Activated gamma-delta T cell (primary cell): ENCODE measurements around the gene OSR1.

Experiments used
- DNase-seq: peaks from one replicate; lab custom pipeline; 2025; lab: John Stamatoyannopoulos, UW

OSR1 gene

DNA sequence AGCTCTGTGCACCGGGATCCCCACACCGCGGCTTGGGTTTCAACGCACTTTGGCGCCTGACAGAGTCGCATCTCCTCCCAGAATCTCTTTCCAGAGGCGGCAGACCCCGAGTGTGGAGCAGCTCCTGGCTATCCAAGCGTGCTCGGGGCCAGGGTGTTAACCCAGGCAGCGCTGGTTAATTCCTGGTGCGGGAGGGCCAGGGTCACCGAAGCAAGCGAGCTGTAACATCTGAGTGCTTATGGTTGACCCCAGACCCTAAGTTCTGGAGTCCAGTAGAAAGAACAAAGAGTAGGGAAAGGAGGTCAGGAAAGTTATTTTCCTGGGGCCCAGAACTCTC is 566 bp upstream of the OSR1 start:
- DNase-seq: no peak

DNA sequence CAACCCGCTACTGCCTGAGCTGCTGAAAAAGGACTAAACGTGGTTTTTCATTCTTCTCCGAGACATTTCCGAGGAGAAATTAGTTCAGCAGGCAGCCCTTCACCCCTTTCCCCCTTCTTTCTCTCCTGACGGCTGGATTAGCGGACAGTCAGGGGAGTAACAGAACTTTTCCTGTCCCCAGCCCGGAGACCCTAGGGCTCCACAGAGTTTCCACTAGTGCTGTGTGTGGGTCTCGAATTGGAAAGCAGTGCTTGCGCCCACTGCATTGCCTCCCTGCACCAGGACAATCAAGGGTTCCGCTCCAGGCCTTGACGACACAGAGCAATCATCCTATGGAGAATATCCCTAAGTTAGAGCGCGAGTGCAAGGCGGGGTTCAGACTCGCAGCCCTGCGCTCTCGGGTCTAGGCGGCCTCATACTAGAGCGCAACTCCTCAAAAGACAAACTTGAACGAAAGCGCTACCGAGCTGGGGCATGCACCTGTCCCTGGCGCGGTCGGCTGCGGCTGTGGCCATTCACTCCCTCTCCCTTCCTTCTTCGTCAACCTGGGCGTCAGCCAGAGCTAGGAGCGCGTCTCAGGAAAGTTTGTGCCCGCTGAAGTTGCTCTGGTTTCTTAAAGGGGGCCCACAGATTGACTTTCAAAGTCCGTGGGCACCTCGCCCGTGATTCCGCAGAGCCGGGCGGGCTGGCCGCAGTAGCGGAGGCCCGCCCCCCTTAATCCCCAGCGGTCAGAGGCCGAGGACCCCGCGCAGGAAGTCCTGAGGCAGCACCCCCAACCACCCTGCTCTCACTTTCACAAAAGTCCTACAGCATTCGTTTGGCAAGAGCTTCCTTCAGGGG is 801 bp downstream of the OSR1 start:
- DNase-seq: no peak

DNA sequence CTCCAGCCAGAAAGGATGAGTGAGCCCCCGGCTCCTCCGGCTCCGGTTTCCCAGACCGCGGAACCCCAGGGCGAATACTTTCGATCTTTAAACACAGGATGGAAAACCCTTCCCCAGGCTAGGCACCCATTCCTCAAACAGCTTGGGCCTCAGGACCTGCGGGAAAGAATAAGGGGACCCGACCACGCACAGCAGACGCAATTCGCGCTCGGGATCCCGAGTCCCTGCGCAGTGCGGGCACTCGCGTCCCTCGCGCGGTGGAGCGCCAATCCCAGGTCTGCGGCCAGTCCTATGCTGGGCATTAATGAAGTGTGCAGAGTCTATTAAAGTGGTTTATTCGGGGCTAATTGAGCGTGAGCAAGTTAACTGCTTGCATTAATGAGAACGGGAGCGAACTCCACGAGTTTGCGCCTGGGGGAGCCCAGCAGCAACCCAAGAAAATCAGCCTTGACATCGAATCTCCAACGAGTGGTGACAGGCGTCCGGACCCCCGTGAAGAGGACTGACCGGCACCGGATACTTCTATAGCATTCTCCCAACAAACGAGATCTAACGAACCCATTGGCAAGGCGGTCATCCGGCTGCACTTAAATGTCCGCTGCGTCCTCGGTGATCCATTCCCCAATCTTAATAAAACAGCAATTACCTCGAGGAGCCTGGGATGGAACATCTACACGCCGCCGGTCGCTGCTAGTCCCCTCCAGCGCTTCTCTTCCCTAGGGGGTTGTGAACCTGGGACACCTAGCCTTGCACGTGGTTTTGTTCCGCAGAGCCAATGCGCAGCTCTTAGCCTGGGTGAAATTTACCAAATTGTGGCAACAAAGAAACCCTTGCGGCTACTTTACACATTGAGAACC is 1.6 kb downstream of the OSR1 start:
- DNase-seq: no peak

DNA sequence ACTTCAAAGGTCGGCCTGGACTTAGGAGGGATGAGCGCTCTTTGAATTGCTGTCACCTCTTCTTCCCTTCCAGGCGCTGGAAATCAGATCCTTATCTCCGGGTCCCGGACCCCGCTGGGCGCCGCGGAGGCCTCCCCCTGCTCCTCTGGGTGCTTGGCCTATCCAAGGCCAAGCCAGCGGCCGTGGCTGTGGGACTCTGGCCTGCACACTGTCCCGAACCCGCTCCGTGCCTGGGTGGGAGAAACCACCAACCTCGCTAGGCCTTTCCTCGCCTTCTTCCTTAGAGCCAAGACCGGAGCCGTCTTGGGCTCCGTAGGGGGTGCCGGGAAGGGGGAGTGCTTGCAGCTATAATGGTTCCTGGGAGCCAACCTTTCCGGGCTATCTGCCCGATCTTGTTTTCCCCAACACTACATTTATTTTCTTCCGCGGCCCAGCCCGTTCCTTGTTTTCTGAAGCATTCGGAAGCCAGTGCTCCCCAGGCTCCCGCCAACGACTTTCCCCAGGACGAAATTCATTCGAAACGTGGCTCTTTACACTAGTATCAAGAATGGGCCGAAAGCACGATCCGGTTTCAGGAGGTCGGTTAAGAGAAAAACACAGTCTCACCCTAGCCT is 2.4 kb downstream of the OSR1 start:
- DNase-seq: no peak

DNA sequence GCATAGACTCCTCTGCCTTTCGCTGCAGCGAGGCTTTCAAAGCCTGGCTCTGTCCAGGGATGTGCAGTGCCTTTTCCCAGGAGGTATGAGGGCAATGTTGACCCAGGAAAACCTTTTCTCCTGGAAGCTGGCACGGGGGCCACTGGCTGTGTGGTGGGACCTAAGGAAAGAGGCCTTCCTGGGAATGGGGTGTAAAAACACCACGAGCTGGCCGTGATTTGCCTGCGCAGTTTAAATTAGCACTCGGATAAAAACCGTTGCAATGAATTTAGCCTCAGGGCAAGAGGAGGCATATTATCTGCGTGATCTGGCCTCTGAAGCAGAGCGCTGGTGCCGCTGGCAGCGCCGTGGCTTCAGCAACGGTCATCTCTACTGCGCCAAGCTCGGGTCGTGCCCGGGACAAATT is 3.0 kb downstream of the OSR1 start:
- no peak for DNase-seq

DNA sequence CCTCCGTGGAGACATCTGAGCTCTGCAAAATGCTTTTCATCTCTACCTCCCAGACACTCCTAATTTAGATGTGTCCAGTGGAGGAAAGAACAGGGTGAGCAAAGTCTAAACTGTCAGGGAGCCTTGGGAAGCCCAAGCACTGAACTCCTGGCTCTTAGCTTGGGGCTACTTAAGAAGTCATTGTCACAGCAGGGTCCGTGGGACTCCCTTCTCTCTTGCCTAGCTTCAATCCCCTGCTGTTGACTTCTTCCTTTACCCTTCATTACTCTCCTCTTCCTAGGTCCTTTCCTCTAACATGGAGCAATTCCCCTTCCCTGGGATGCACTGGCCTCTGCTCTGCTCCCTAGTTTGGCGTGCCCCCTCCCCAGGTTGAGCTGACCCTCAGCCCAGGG is 3.4 kb downstream of the OSR1 start:
- DNase-seq: no peak

DNA sequence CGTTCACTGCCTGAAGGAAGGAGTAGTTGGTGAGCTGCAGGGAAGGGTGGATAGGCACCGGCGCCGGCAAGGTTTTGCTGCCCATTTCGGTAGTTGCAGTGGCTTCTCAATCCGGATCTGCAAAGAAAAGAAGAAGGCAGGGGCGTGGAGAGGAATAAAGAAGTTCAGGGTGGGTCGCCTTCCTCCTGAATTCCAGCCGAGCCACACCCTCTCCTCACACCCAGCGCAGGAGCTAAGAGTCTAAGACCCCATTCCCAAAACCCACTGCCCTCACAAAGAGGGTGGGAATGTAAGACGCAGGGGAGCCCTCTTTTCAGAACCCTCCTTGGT is 4.7 kb downstream of the OSR1 start:
- DNase-seq: no peak

DNA sequence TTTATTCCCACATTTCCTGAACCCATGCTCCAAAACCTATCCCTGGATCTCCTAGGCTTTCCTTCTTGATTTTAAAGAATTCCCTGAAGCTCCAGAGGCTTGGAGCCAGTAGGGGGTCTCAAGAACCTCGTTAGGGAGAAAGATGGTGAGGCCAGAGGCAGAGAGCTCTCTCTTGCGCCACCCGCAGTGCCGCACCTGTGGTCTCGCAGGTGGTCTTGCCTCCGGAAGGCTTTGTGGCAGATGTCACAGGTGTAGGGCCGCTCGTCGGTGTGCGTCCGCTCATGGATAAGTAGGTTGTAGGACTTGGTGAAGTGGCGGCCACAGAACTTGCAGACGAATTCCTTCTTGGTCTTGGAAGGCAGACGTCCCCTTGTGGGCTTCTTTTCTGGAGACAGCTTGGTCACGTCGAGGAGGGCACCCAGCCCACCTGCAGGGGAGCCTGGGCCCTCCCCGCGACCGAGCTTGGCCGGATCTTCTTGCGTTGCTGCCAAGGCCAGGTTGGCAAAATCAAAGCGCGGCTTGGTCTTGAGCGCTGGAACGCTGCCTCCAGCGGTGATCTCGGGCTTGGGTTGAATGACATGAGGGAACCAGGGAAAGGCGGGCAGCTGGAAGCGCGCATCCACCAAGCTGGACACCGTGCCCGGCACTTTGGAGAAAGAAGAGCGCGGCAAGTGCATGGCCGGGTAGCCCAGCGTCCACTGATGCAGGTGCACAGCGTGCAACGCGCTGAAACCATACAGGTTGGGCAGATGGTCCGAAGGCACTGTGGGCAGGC is 5.3 kb downstream of the OSR1 start:
- no peak for DNase-seq

DNA sequence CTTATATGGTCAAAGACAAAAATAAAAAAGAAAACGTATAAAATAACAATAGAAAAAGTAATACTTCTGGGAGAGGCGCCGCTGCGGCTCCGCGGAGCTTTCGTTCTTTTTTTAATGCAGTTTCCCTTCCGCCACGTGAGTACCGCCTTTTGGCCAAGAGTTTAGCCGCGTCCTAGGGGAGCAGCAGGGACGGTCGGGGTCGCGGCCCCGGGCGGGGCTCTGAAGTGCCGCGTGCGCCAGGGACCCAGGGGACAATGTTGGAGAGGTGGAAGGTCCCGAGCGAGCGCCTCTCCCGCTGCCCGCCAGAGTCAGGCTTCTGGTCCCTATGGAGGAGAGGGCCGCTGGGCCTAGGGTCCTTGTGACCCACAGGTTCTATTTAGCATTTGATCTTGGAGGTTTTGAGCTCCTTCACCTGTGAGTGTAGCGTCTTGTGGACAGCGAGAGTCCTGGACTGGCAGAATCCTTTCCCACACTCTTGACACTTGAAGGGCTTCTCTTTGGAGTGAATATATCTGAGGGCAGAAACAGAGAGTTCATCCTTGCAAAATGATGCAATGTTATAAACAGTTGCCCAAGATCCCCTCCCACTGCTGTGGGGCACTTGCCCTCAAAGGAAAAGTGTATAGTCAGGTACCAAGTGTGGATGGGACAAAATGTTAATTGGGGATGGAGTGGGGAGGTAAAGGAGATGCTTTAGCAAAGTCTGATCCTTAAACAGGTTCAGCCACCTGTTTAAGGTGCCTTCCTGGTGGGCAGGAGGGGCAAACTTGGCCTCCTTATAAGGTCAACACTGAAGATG is 6.3 kb downstream of the OSR1 start:
- no peak for DNase-seq

DNA sequence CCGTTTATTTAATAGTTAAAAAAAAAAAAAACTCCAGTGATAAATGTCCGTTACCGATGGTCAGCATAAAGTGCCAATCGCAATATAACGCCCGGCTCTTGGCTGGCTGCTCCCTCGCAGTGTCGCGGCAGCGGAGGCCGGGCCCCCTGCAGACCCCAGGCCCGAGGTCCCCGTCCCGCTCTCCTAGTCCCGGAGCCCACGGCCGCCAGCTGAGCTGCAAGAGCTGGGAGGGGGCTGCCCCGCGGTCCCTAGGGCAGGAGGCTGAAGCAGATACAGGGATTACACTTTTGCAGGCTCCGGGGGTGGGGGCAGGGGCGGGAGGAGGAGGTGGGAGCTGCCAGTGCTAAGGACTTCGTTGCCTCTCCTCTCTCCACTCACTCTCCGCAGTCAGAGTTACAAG is 6.9 kb downstream of the OSR1 start:
- no peak for DNase-seq

DNA sequence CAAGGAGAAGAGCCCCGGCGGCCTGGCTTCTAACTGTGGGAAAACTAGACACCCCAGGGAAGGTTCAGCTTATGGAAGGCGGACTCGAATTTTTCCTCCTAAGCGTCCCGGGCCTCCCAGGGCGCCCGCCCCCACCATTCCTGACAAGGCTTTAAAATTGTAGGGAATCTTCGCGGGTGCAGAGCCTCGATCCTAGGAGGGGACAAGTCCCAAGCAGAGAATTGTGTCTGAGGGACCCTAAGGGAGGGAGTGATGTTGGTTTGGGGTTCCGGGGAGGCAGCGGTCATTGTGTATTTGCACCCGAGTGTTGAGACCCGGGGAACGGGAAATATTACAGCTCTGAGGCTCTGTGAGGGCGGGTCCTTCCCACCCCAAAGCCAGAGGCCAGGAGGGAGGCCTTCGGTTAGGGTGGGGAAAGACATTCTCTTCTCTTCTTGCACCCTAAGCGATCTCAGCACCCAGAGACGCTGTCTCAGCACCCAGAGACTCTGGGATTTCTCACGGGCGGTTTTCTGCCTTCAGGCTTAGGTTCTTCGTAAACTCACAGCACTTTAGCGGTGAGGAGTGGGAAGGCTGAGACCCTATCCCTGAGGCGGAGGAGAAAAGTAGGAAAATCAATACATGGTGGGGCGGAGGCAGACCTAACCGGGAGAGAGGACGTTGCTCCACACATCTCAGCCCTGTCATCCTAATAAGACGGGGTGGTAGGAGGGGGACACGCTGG is 7.6 kb downstream of the OSR1 start:
- no peak for DNase-seq

DNA sequence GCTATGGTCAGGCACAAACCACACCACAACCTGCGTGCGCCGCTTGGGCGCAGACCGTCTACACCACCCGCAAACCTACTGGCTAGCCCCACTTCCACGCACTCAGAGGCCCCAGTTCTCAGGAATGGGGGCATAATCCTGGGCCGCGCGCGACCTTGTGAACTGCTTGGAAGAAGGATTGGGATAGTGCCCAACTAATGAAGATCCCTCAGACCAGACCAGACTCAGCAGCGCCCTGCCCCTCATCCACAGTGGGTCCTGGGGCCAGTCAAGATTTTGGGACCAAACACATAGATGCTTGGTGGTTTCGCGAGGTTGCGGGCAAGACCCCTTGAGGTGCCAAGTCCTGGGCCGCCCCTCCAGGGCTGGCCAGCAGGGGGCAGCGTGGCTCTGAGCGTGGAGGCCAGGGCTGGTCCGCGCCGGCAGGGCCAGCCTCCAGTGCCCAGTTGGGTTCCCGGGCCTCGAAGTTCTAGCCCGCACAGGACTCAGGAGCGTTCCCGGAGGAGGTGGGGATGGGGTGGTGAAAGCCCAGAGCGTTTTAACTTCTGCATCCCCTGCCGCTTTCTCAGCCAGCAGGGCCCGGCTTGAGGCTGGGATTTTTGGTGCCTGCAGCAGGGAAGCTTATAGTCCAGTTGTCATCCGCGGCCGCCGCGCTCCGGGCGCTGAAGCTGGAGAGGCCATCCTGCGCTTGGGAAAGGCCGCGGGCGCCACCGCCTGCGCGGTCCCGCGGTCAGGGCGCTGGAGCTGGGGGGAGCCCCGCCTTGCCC is 8.3 kb downstream of the OSR1 start:
- DNase-seq: peak; percentile 27

DNA sequence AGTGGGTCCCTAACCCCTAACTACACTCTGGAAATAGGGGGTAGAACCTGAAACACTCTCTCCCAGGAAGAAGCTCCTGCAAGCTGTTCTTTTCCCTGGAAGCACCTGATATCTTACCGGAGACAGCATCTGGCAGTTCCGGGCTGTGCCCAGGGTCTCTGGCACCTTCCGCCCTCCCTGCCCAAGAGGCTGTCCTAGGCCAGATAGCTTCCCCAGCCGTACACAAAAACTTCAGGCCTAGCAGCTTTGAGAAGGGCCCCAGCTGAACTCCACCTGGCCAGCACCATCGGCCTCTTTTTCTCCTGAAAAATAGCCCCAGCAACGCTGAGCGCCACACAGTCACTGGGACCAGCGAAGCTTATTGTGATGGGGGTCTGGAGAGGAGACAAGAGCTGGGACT is 9.7 kb downstream of the OSR1 start:
- no peak for DNase-seq

DNA sequence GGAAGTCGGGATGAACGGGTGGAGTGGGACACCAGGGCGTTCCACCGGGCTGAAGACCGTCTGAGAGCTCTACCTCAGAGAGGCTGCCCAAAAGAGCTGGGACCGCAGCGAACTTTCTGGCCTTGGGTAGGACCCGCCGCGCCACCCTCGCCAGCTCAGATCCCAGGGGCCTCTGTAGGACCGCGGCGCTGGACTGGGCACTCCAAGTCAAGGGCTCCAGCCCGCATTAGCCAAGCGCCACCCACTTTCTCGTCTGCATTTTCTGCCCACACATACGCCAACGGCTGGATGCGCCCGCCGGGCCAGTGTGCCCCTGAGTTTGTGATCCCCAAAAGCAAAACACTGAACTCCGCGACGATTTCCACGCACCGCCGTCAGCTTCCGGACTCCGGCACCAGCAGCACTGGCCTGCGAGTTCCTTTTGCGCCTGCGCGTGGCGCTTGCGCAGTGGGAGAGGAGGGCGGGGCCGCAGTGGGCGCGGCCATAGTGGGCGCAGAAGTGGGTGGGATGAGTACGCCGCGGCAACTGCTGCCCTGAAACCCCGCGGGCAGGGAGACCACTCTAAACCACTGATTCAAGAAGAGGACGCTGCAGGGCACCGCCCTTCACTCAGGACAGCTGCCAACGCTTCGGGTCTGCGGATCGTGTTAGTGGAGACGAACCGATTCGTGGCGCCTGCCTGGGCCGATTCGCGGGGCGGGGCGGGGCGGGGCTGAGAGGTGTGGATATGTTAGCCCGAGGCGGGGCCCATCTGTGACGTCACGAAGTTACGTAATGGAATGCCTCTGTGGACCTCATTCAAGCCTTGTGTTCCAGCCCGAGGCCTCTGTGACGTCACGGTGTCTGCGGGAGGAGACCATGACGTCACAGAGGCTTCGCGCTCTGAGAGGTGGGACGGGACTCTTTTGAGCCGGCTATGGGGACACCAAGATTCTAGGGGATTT is 10.5 kb downstream of the OSR1 start:
- DNase-seq: peak; percentile 92

DNA sequence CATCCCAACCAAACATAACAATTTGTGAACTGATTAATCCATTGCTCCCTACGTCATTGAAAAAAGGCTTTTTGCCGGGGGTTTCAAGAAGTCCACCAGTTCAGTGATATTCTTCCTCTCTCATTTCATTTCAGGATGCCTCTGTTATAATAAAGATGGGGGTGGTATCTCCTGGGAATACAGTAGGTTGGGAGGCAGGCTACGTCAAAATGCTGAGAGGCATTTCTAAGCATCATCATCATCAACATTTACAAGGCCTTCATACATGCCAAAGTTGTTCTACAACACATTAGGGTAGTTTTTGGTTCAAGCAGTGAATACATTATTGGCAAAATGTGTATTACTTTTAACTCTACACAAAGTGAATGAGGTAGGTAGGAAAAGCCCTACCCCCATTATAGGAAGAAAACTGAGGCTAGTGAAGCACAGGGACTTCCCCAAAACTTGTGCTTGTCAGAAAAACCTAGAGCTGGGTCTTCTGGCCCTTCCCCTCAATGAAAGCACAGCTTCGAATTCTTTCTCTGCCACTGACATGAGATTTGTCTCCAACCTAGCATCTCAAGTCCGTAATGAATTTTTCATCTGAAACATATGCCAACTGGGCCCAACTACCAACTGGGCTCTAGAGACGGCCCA is 11.3 kb downstream of the OSR1 start:
- no peak for DNase-seq

DNA sequence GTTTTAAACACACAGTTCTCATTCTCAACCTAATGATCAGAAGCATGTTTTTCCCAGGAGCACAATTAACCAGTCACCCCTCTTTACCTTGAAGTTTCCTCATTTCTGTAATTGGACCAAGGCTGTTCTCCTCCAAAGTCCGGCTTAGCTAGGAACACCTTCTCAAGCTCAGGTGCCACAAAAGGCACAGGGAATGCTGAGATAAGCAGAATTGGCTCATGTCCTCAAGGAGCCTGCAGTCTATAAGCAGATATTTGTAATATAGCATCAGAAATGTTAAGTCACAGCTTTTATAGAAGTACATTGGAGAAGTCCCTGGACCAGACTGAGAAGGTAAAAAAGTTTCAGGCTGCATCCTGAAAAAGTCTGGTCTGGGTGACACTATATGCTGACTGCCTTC is 20.7 kb downstream of the OSR1 start:
- DNase-seq: no peak

DNA sequence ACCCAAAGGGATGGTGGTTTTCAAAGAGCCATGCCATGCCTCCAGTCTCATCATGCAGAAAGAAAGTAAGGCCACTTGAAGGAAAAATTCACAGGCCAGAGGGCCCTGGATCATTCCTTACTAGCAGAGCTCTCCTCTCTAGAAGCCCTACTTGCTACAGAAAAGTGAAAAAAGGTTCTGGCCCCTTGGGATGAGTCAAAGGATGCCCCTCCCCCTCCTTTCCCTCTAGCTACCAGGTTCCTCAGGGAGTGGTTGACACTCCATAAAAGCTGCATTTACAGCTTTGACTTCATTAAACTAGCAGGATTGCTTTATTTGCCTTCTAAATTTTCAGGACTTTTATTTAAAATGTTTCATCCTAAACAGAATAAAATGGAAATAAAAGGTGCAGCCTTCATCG is 21.2 kb downstream of the OSR1 start:
- no peak for DNase-seq

DNA sequence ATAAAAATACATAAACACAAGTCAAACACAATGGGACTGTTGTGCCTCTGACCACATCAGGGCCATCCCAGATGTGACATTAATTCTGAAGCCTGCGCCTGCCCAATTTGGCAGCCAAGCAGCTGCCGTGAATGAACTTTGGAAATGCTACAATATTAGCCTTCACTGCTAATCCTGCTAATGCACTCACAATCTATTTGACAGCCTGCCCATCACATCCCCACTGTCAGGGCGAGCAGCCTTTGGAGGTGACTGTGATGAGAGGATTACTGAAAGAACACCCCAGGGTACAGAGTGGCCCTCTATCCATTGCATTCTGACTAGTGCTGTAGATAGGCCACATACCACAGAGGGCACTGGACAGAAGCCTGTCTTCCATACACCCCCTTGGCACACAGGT is 21.6 kb downstream of the OSR1 start:
- DNase-seq: no peak
